Measurements from ENCODE around the gene KNTC1.
"Not testable (repeated sequence)": the region's sequence is repeated elsewhere in the genome, so short reads cannot be mapped to it uniquely, and the experiment has no call there.

KNTC1 gene

GRCh38 chr12:122513028-122513427, 14.0 kb upstream of the KNTC1 start:
- FAIRE-seq, result not testable (repeated sequence)

GRCh38 chr12:122513660-122514059, 13.4 kb upstream of the KNTC1 start:
- FAIRE-seq, result no peak

GRCh38 chr12:122515275-122515674, 11.8 kb upstream of the KNTC1 start:
- no peak for FAIRE-seq

GRCh38 chr12:122516544-122517361, 10.3 kb upstream of the KNTC1 start:
- no peak for FAIRE-seq

GRCh38 chr12:122517877-122518276, 9.2 kb upstream of the KNTC1 start:
- FAIRE-seq, result no peak

GRCh38 chr12:122518908-122519307, 8.1 kb upstream of the KNTC1 start:
- no peak for FAIRE-seq

- no peak for FAIRE-seq
Observed at GRCh38 chr12:122519418-122519817, 7.6 kb upstream of the KNTC1 start.

GRCh38 chr12:122520676-122521075, 6.4 kb upstream of the KNTC1 start:
- FAIRE-seq, result no peak

- FAIRE-seq, result no peak
Observed at GRCh38 chr12:122523280-122523679, 3.8 kb upstream of the KNTC1 start.

GRCh38 chr12:122523846-122524718, 3.0 kb upstream of the KNTC1 start:
- no peak for FAIRE-seq

- FAIRE-seq, result no peak
Observed at GRCh38 chr12:122527478-122527944, 462 bp downstream of the KNTC1 start.

- FAIRE-seq, result no peak
Observed at GRCh38 chr12:122528582-122528981, 1.5 kb downstream of the KNTC1 start.

- no peak for FAIRE-seq
Observed at GRCh38 chr12:122528992-122529391, 1.9 kb downstream of the KNTC1 start.

- FAIRE-seq, result no peak
Observed at GRCh38 chr12:122533856-122534255, 6.8 kb downstream of the KNTC1 start.

- no peak for FAIRE-seq
Observed at GRCh38 chr12:122537021-122537420, 10.0 kb downstream of the KNTC1 start.

- no peak for FAIRE-seq
Observed at GRCh38 chr12:122538496-122538895, 11.4 kb downstream of the KNTC1 start.

- no peak for FAIRE-seq
Observed at GRCh38 chr12:122544537-122544936, 17.5 kb downstream of the KNTC1 start.

- FAIRE-seq, result no peak
Observed at GRCh38 chr12:122545855-122546254, 18.8 kb downstream of the KNTC1 start.

GRCh38 chr12:122547330-122547729, 20.3 kb downstream of the KNTC1 start:
- no peak for FAIRE-seq

- FAIRE-seq, result no peak
Observed at GRCh38 chr12:122558745-122559641, 31.9 kb downstream of the KNTC1 start.

GRCh38 chr12:122560138-122560537, 33.1 kb downstream of the KNTC1 start:
- no peak for FAIRE-seq

- no peak for FAIRE-seq
Observed at GRCh38 chr12:122563361-122563760, 36.3 kb downstream of the KNTC1 start.

GRCh38 chr12:122566816-122567215, 39.8 kb downstream of the KNTC1 start:
- not testable (repeated sequence) for FAIRE-seq

Measured in colon (tissue), 2 donors.